Measurements from ENCODE around the gene CNTNAP5. TPM values are rescaled to one million over a fixed set of nuclear protein-coding genes. Genes with fewer than 3 reads are reported as not detected.

Gene CNTNAP5
- total and polyA plus RNA-seq, 4 donors, result not detected

DNA sequence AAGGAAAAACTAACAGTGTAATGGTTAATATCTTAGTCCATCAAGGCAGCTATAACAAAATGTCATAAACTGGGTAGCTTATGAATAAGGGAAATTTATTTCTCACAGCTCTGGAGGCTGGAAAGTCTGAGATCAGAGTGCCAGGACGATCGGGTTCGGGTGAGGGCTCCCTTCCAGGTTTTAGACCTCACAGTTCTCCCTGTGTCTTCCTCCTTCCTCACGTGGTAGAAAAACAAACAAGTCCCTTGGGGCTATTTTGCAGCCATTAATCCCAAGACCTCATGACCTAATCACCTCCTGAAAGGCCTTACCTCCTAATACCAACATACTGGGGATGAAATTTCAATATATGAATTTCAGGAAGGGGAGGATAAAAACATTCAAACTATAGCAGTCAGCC lies 455.9 kb downstream of the CNTNAP5 start:
- 15 to 22% methylated on average over 4 of the region's 4 CpGs for WGBS, 2 donors

DNA sequence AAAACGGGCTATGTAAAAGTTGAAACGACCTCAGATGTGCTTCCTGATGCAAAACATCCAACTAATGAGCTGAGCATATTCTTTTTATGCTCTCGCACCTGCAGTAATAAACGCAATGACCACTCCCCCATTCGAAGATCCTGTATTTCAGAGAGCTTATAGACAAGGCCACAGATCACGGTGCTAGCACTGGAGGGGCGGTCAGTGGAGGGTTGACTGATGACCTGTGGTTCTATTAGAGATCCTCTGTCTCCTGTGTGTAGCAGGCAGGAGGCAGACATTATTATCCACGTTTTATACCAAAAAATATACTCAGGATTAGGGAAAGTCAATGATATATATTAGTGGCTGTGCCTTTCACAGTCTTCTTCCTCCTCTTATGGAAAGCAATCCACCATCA lies 457.0 kb downstream of the CNTNAP5 start:
- H3K9me3 ChIP-seq (ENCODE audit: control insufficient read depth, low read length), result no peaks in the 10 kb centered on the region
- H3K36me3 ChIP-seq (ENCODE audit: control insufficient read depth in 1 of 2, insufficient read depth in 2 of 2, low read length in 1 of 2), result no peaks in the 10 kb centered on the region
- intact Hi-C loops (cut with DNase I), result no loop called here
- H3K4me1 ChIP-seq (ENCODE audit: control insufficient read depth in 1 of 2, insufficient read depth in 2 of 2, low read length in 2 of 2), result no peaks in the 10 kb centered on the region
- H3K27me3 ChIP-seq (ENCODE audit: control insufficient read depth in 1 of 2, insufficient read depth in 2 of 2, low read length in 1 of 2), result peaks cover 0 to 2% of the 10 kb centered on the region in 2 donors
- no peak for DNase-seq
- no peak overlapping the region for H3K4me3 ChIP-seq (ENCODE audit: low read length in 2 of 2)
- H3K27ac ChIP-seq (ENCODE audit: low read depth in 1 of 2, low read length in 2 of 2), result no peak overlapping the region
- WGBS, 2 donors, result 62 to 67% methylated on average over 8 of the region's 8 CpGs
- no peak for ATAC-seq (ENCODE audit: low FRiP score)

More for the DNA sequence above, 455.9 kb downstream of the CNTNAP5 start:
- intact Hi-C loops (cut with DNase I), result no loop called here
- ATAC-seq (ENCODE audit: low FRiP score) (no peak), DNase-seq (no peak)
- Histone ChIP-seq H3K36me3 (ENCODE audit: control insufficient read depth in 1 of 2, insufficient read depth in 2 of 2, low read length in 1 of 2) (no peaks in the 10 kb centered on the region), H3K4me3 (ENCODE audit: low read length in 2 of 2) (no peak overlapping the region), H3K27ac (ENCODE audit: low read depth in 1 of 2, low read length in 2 of 2) (no peak overlapping the region), H3K27me3 (ENCODE audit: control insufficient read depth in 1 of 2, insufficient read depth in 2 of 2, low read length in 1 of 2) (peaks cover 0 to 2% of the 10 kb centered on the region in 2 donors), H3K4me1 (ENCODE audit: control insufficient read depth in 1 of 2, insufficient read depth in 2 of 2, low read length in 2 of 2) (no peaks in the 10 kb centered on the region), H3K9me3 (ENCODE audit: control insufficient read depth, low read length) (no peaks in the 10 kb centered on the region)

DNA sequence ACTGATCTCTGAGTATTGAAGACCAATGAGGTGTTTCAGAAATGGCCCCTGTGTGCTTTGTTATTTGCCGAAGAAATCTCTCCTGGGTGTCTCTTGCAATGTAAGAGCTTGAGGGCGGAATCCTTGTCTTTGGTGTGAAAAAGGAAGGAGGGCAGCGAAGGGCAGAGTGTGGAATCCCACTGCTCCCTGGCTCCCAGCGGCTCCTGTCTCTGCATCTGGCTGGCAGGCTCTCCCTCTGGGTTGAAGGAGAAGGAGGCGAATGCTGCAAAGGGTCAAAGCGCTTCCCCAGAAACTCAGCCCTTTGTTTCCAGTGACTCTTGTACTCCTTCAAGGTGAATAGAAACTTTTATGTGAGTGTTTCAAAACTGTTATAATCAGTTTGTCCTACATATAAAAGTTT lies 457.5 kb downstream of the CNTNAP5 start:
- intact Hi-C loops (cut with DNase I), result no loop called here
- H3K4me3 ChIP-seq (ENCODE audit: low read length in 2 of 2), result no peak overlapping the region
- no peak for DNase-seq
- H3K9me3 ChIP-seq (ENCODE audit: control insufficient read depth, low read length), result no peaks in the 10 kb centered on the region
- H3K27ac ChIP-seq (ENCODE audit: low read depth in 1 of 2, low read length in 2 of 2), result no peak overlapping the region
- no peak for ATAC-seq (ENCODE audit: low FRiP score)
- no peaks in the 10 kb centered on the region for H3K4me1 ChIP-seq (ENCODE audit: control insufficient read depth in 1 of 2, insufficient read depth in 2 of 2, low read length in 2 of 2)
- 68 to 75% methylated on average over 6 of the region's 6 CpGs for WGBS, 2 donors
- no peaks in the 10 kb centered on the region for H3K36me3 ChIP-seq (ENCODE audit: control insufficient read depth in 1 of 2, insufficient read depth in 2 of 2, low read length in 1 of 2)
- peaks cover 0 to 2% of the 10 kb centered on the region in 2 donors for H3K27me3 ChIP-seq (ENCODE audit: control insufficient read depth in 1 of 2, insufficient read depth in 2 of 2, low read length in 1 of 2)

DNA sequence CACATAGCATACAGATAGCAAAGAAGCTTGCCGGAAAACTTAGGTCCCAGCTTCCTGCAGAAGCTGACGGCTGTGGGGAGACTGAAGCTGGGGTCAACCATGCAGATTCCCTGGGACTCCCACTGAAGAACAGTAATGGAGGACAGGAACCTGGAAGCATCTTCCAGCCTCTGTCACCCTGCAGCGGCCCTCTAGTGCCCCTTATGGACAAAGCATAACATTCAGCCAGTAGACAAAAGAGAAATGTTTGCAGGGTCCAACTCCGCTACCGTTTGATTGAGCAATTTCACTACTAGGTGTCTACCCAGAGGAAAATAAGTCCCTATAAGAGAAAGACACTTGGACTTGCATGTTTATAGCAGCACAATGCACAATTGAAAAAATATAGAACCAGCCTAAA lies 460.6 kb downstream of the CNTNAP5 start:
- Histone ChIP-seq H3K27ac (ENCODE audit: low read depth in 1 of 2, low read length in 2 of 2) (no peak overlapping the region), H3K9me3 (ENCODE audit: control insufficient read depth, low read length) (no peaks in the 10 kb centered on the region), H3K27me3 (ENCODE audit: control insufficient read depth in 1 of 2, insufficient read depth in 2 of 2, low read length in 1 of 2) (no peaks in the 10 kb centered on the region), H3K4me1 (ENCODE audit: control insufficient read depth in 1 of 2, insufficient read depth in 2 of 2, low read length in 2 of 2) (no peaks in the 10 kb centered on the region), H3K36me3 (ENCODE audit: control insufficient read depth in 1 of 2, insufficient read depth in 2 of 2, low read length in 1 of 2) (no peaks in the 10 kb centered on the region), H3K4me3 (ENCODE audit: low read length in 2 of 2) (no peak overlapping the region)
- no peak for DNase-seq
- intact Hi-C loops (cut with DNase I), result no loop called here
- ATAC-seq (ENCODE audit: low FRiP score), result no peak
- 92 to 95% methylated on average over 5 of the region's 5 CpGs for WGBS, 2 donors

DNA sequence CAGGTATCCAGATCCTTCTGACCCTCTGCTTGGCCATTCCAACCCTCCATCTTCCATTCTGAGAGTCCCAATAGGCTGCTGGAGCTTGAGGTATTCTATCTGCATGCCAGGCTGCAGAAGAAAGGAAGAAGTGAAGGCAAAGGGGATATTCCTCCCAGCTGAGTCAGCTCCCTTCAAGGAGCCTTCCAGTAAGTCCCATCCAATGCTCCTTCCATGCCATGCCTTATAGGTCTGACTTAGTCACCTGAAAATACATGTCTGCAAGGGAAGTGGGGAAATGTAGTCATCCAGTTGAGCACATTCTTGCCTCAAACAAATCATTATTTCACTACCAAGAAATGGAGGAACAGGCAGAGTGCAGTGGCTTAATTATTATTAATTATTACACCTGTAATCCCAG lies 464.6 kb downstream of the CNTNAP5 start:
- Histone ChIP-seq H3K4me3 (ENCODE audit: low read length in 2 of 2) (no peak overlapping the region), H3K36me3 (ENCODE audit: control insufficient read depth in 1 of 2, insufficient read depth in 2 of 2, low read length in 1 of 2) (no peaks in the 10 kb centered on the region), H3K27me3 (ENCODE audit: control insufficient read depth in 1 of 2, insufficient read depth in 2 of 2, low read length in 1 of 2) (no peaks in the 10 kb centered on the region), H3K27ac (ENCODE audit: low read depth in 1 of 2, low read length in 2 of 2) (no peak overlapping the region), H3K4me1 (ENCODE audit: control insufficient read depth in 1 of 2, insufficient read depth in 2 of 2, low read length in 2 of 2) (no peaks in the 10 kb centered on the region), H3K9me3 (ENCODE audit: control insufficient read depth, low read length) (no peaks in the 10 kb centered on the region)
- no peak for ATAC-seq (ENCODE audit: low FRiP score)
- no peak for DNase-seq
- intact Hi-C loops (cut with DNase I), result no loop called here

DNA sequence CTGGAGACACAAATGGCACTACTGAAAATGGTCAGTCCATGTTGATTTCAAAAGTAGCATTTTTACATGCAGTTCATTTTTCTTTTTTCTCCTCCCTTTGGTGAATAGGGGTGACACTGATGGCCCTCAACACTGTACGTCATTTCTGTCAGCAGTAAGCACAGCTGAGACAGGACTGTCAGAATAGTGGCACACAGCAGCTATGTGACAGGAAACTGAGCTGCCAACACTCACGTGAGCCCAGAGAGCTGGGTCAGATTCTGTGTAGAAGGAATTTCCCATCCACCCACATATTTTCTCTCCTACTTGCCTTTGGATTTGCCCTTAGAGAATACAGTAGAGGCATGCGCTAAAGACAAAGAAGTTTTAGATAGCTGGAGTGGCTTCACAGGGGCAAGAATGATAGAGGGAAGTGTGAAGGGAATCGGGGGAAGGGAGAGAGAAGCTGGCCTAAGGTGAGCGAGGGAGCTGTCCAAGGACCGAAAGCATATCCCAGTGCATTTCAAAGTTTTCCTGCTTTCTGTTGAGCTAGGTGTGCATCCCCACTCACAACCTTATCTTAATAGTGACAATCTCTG lies 476.6 kb downstream of the CNTNAP5 start:
- no peak for DNase-seq
- H3K9me3 ChIP-seq (ENCODE audit: control insufficient read depth, low read length), result no peaks in the 10 kb centered on the region
- H3K4me1 ChIP-seq (ENCODE audit: control insufficient read depth in 1 of 2, insufficient read depth in 2 of 2, low read length in 2 of 2), result no peaks in the 10 kb centered on the region
- no peak overlapping the region for H3K27ac ChIP-seq (ENCODE audit: low read depth in 1 of 2, low read length in 2 of 2)
- 54 to 59% methylated on average over 6 of the region's 6 CpGs for WGBS, 2 donors
- no peaks in the 10 kb centered on the region for H3K27me3 ChIP-seq (ENCODE audit: control insufficient read depth in 1 of 2, insufficient read depth in 2 of 2, low read length in 1 of 2)
- ATAC-seq (ENCODE audit: low FRiP score), result no peak
- H3K36me3 ChIP-seq (ENCODE audit: control insufficient read depth in 1 of 2, insufficient read depth in 2 of 2, low read length in 1 of 2), result no peaks in the 10 kb centered on the region
- H3K4me3 ChIP-seq (ENCODE audit: low read length in 2 of 2), result no peak overlapping the region
- intact Hi-C loops (cut with DNase I), result no loop called here

DNA sequence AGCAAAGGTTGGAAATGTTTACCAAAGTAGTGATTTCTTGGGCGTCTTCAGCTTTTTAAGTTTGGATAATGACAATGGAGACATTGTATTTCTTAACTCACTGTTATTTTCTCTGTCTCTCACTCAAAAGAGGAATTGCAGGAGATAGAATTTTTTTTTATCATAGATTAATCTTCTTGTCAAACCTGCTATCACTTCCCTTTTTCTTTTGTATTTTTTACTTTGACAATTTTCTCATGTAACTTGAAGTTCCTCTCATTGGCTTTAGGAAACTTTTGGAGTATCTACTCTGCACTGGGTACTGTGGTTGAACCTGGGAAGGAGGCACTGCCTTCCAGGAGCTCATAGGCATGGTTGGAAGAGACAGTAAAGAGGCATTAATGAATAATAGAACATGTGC lies 489.1 kb downstream of the CNTNAP5 start:
- ATAC-seq (ENCODE audit: low FRiP score), result no peak

DNA sequence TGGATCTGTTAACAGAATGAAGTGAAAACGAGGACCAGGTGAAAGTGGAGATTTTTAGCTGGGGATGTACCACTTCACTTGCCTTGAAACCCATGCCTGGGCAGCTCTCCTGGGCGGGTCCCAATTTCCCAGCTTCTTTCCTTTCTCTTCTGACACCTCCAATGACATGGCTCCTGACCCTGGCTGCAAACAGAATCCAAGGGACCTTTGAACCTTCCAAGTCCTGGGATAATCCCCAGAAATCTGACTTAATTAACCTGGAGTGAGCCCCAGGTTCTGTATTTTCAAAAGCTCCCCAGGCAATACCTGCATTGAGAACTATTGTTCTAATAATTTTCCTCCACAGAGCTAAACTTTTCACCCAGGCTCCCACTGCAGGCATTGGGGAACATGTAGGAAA lies 495.9 kb downstream of the CNTNAP5 start:
- no peak for ATAC-seq (ENCODE audit: low FRiP score)
- H3K4me3 ChIP-seq (ENCODE audit: low read length in 2 of 2), result no peak overlapping the region
- 76 to 91% methylated on average over 2 of the region's 2 CpGs for WGBS, 2 donors

More for the DNA sequence above, 489.1 kb downstream of the CNTNAP5 start:
- Histone ChIP-seq H3K4me3 (ENCODE audit: low read length in 2 of 2) (no peak overlapping the region), H3K36me3 (ENCODE audit: control insufficient read depth in 1 of 2, insufficient read depth in 2 of 2, low read length in 1 of 2) (no peaks in the 10 kb centered on the region), H3K4me1 (ENCODE audit: control insufficient read depth in 1 of 2, insufficient read depth in 2 of 2, low read length in 2 of 2) (no peaks in the 10 kb centered on the region), H3K9me3 (ENCODE audit: control insufficient read depth, low read length) (no peaks in the 10 kb centered on the region), H3K27me3 (ENCODE audit: control insufficient read depth in 1 of 2, insufficient read depth in 2 of 2, low read length in 1 of 2) (no peaks in the 10 kb centered on the region), H3K27ac (ENCODE audit: low read depth in 1 of 2, low read length in 2 of 2) (no peak overlapping the region)
- intact Hi-C loops (cut with DNase I), result no loop called here
- no peak for DNase-seq
- WGBS, 2 donors, result 91 to 94% methylated on average over 1 of the region's 1 CpG

DNA sequence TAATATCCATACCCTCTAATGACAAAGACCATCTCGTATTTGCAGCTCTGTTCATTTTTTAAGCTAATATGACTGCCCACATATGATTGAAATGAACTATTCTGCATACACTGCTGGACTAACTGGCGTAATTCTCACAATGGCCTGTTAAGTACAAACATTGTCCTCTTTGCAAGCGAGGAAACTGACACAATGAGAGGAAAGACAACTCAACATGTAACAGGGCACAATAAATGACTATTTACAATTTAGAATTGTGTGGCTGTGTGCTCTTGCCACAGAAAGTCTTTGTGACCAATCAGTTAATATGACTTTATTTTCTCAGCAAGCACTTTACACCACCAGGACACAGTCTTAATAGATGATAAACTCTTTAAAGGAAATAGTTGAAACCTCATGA lies 498.0 kb downstream of the CNTNAP5 start:
- Histone ChIP-seq H3K9me3 (ENCODE audit: control insufficient read depth, low read length) (no peaks in the 10 kb centered on the region), H3K27ac (ENCODE audit: low read depth in 1 of 2, low read length in 2 of 2) (no peak overlapping the region), H3K27me3 (ENCODE audit: control insufficient read depth in 1 of 2, insufficient read depth in 2 of 2, low read length in 1 of 2) (no peaks in the 10 kb centered on the region), H3K4me1 (ENCODE audit: control insufficient read depth in 1 of 2, insufficient read depth in 2 of 2, low read length in 2 of 2) (no peaks in the 10 kb centered on the region), H3K4me3 (ENCODE audit: low read length in 2 of 2) (no peak overlapping the region), H3K36me3 (ENCODE audit: control insufficient read depth in 1 of 2, insufficient read depth in 2 of 2, low read length in 1 of 2) (no peaks in the 10 kb centered on the region)
- intact Hi-C loops (cut with DNase I), result no loop called here
- WGBS, 2 donors, result 88 to 91% methylated on average over 3 of the region's 3 CpGs
- DNase-seq, result no peak
- ATAC-seq (ENCODE audit: low FRiP score), result no peak

More for the DNA sequence above, 495.9 kb downstream of the CNTNAP5 start:
- no peak overlapping the region for H3K27ac ChIP-seq (ENCODE audit: low read depth in 1 of 2, low read length in 2 of 2)
- intact Hi-C loops (cut with DNase I), result no loop called here
- H3K4me1 ChIP-seq (ENCODE audit: control insufficient read depth in 1 of 2, insufficient read depth in 2 of 2, low read length in 2 of 2), result no peaks in the 10 kb centered on the region
- no peak for DNase-seq
- no peaks in the 10 kb centered on the region for H3K9me3 ChIP-seq (ENCODE audit: control insufficient read depth, low read length)
- H3K27me3 ChIP-seq (ENCODE audit: control insufficient read depth in 1 of 2, insufficient read depth in 2 of 2, low read length in 1 of 2), result no peaks in the 10 kb centered on the region
- no peaks in the 10 kb centered on the region for H3K36me3 ChIP-seq (ENCODE audit: control insufficient read depth in 1 of 2, insufficient read depth in 2 of 2, low read length in 1 of 2)
